Measurements from ENCODE around the gene NOL12.

Gene NOL12

GRCh38 chr22:37674951-37675929 lies 10.9 kb upstream of the NOL12 start, which contains the start of gene LGALS1:
TSS of gene LGALS1 (plus strand) at chr22:37675636. CDS start at chr22:37675703, 67 bp downstream.
- Histone ChIP-seq H3K9ac (ENCODE audit: low read depth, low read length) (peak within 1 kb of the TSS; percentile 42; the same call in 1 of the 2 replicates), H3K9me3 (ENCODE audit: insufficient read depth, low read depth, low read length) (no peaks in the 10 kb centered on the region), H3K4me1 (ENCODE audit: insufficient read depth, low read length) (peaks cover 5% of the 10 kb centered on the region), H3K36me3 (ENCODE audit: insufficient read depth, low read length) (no peaks in the 10 kb centered on the region), H3K27ac (ENCODE audit: low read depth, low read length) (peak within 1 kb of the TSS; percentile 25; the same call in 1 of the 2 replicates), H3K27me3 (ENCODE audit: insufficient read depth, low read length) (no peaks in the 10 kb centered on the region), H3K4me3 (ENCODE audit: low read length) (peak within 1 kb of the TSS; percentile 59)
- WGBS, result 39% methylated on average over 34 of the region's 34 CpGs

GRCh38 chr22:37675930-37676735 lies 10.0 kb upstream of the NOL12 start:
- Histone ChIP-seq H3K9ac (ENCODE audit: low read depth, low read length) (no peak overlapping the region), H3K4me3 (ENCODE audit: low read length) (peak overlapping the region; percentile 59), H3K9me3 (ENCODE audit: insufficient read depth, low read depth, low read length) (no peaks in the 10 kb centered on the region), H3K36me3 (ENCODE audit: insufficient read depth, low read length) (no peaks in the 10 kb centered on the region), H3K27ac (ENCODE audit: low read depth, low read length) (peak overlapping the region; percentile 44; the same call in 1 of the 2 replicates), H3K27me3 (ENCODE audit: insufficient read depth, low read length) (no peaks in the 10 kb centered on the region), H3K4me1 (ENCODE audit: insufficient read depth, low read length) (peaks cover 5% of the 10 kb centered on the region)
- WGBS, result 34% methylated on average over 13 of the region's 17 CpGs

GRCh38 chr22:37676736-37677492 lies 9.2 kb upstream of the NOL12 start:
- Histone ChIP-seq H3K27ac (ENCODE audit: low read depth, low read length) (peak overlapping the region; percentile 44; the same call in 1 of the 2 replicates), H3K9me3 (ENCODE audit: insufficient read depth, low read depth, low read length) (no peaks in the 10 kb centered on the region), H3K27me3 (ENCODE audit: insufficient read depth, low read length) (no peaks in the 10 kb centered on the region), H3K4me3 (ENCODE audit: low read length) (peak overlapping the region; percentile 59), H3K36me3 (ENCODE audit: insufficient read depth, low read length) (no peaks in the 10 kb centered on the region), H3K4me1 (ENCODE audit: insufficient read depth, low read length) (peaks cover 5% of the 10 kb centered on the region), H3K9ac (ENCODE audit: low read depth, low read length) (no peak overlapping the region)
- 2% methylated on average over 42 of the region's 42 CpGs for WGBS

GRCh38 chr22:37677493-37677974 lies 8.6 kb upstream of the NOL12 start:
- Histone ChIP-seq H3K27me3 (ENCODE audit: insufficient read depth, low read length) (no peaks in the 10 kb centered on the region), H3K9me3 (ENCODE audit: insufficient read depth, low read depth, low read length) (no peaks in the 10 kb centered on the region), H3K36me3 (ENCODE audit: insufficient read depth, low read length) (no peaks in the 10 kb centered on the region), H3K27ac (ENCODE audit: low read depth, low read length) (0 out of 2 replicates have a peak overlapping the region, but pooled peaks have one; percentile 39), H3K4me1 (ENCODE audit: insufficient read depth, low read length) (peaks cover 5% of the 10 kb centered on the region), H3K9ac (ENCODE audit: low read depth, low read length) (no peak overlapping the region), H3K4me3 (ENCODE audit: low read length) (peak overlapping the region; percentile 59)
- WGBS, result 74% methylated on average over 12 of the region's 15 CpGs

GRCh38 chr22:37678372-37678771 lies 7.8 kb upstream of the NOL12 start:
- H3K27ac ChIP-seq (ENCODE audit: low read depth, low read length), result no peak overlapping the region
- no peak overlapping the region for H3K9ac ChIP-seq (ENCODE audit: low read depth, low read length)
- no peak overlapping the region for H3K4me3 ChIP-seq (ENCODE audit: low read length)
- H3K27me3 ChIP-seq (ENCODE audit: insufficient read depth, low read length), result no peaks in the 10 kb centered on the region
- H3K36me3 ChIP-seq (ENCODE audit: insufficient read depth, low read length), result no peaks in the 10 kb centered on the region
- no peaks in the 10 kb centered on the region for H3K9me3 ChIP-seq (ENCODE audit: insufficient read depth, low read depth, low read length)
- peaks cover 5% of the 10 kb centered on the region for H3K4me1 ChIP-seq (ENCODE audit: insufficient read depth, low read length)
- 80% methylated on average over 18 of the region's 18 CpGs for WGBS

GRCh38 chr22:37679670-37680069 lies 6.5 kb upstream of the NOL12 start:
- no peak overlapping the region for H3K4me3 ChIP-seq (ENCODE audit: low read length)
- no peaks in the 10 kb centered on the region for H3K27me3 ChIP-seq (ENCODE audit: insufficient read depth, low read length)
- peaks cover 5% of the 10 kb centered on the region for H3K4me1 ChIP-seq (ENCODE audit: insufficient read depth, low read length)
- no peak overlapping the region for H3K27ac ChIP-seq (ENCODE audit: low read depth, low read length)
- WGBS, result 87% methylated on average over 8 of the region's 8 CpGs
- no peaks in the 10 kb centered on the region for H3K36me3 ChIP-seq (ENCODE audit: insufficient read depth, low read length)
- no peaks in the 10 kb centered on the region for H3K9me3 ChIP-seq (ENCODE audit: insufficient read depth, low read depth, low read length)
- no peak overlapping the region for H3K9ac ChIP-seq (ENCODE audit: low read depth, low read length)

GRCh38 chr22:37680191-37680851 lies 5.8 kb upstream of the NOL12 start:
- Histone ChIP-seq H3K4me3 (ENCODE audit: low read length) (no peak overlapping the region), H3K27ac (ENCODE audit: low read depth, low read length) (no peak overlapping the region), H3K36me3 (ENCODE audit: insufficient read depth, low read length) (no peaks in the 10 kb centered on the region), H3K9me3 (ENCODE audit: insufficient read depth, low read depth, low read length) (no peaks in the 10 kb centered on the region), H3K4me1 (ENCODE audit: insufficient read depth, low read length) (no peaks in the 10 kb centered on the region; the same call in 1 of the 2 replicates), H3K9ac (ENCODE audit: low read depth, low read length) (no peak overlapping the region), H3K27me3 (ENCODE audit: insufficient read depth, low read length) (no peaks in the 10 kb centered on the region)
- WGBS, result 92% methylated on average over 7 of the region's 7 CpGs

GRCh38 chr22:37681001-37681424 lies 5.1 kb upstream of the NOL12 start:
- Histone ChIP-seq H3K4me1 (ENCODE audit: insufficient read depth, low read length) (no peaks in the 10 kb centered on the region; the same call in 1 of the 2 replicates), H3K27ac (ENCODE audit: low read depth, low read length) (no peak overlapping the region), H3K4me3 (ENCODE audit: low read length) (no peak overlapping the region), H3K36me3 (ENCODE audit: insufficient read depth, low read length) (no peaks in the 10 kb centered on the region), H3K27me3 (ENCODE audit: insufficient read depth, low read length) (no peaks in the 10 kb centered on the region), H3K9me3 (ENCODE audit: insufficient read depth, low read depth, low read length) (no peaks in the 10 kb centered on the region), H3K9ac (ENCODE audit: low read depth, low read length) (no peak overlapping the region)
- 92% methylated on average over 2 of the region's 2 CpGs for WGBS

- Histone ChIP-seq H3K36me3 (ENCODE audit: insufficient read depth, low read length) (no peaks in the 10 kb centered on the region), H3K27ac (ENCODE audit: low read depth, low read length) (no peak overlapping the region), H3K4me1 (ENCODE audit: insufficient read depth, low read length) (no peaks in the 10 kb centered on the region; the same call in 1 of the 2 replicates), H3K27me3 (ENCODE audit: insufficient read depth, low read length) (no peaks in the 10 kb centered on the region), H3K9me3 (ENCODE audit: insufficient read depth, low read depth, low read length) (no peaks in the 10 kb centered on the region), H3K9ac (ENCODE audit: low read depth, low read length) (no peak overlapping the region), H3K4me3 (ENCODE audit: low read length) (no peak overlapping the region)
- WGBS, result 40% methylated on average over 6 of the region's 6 CpGs
Measured at GRCh38 chr22:37681556-37682049, 4.5 kb upstream of the NOL12 start.
